ENCODE results near the gene PDCD2L. TPM values are rescaled to one million over a fixed set of nuclear protein-coding genes. Genes with fewer than 3 reads are reported as not detected.

PDCD2L gene
- total RNA-seq, 1 experiment from 2014 or later, result 33.2 TPM

DNA sequence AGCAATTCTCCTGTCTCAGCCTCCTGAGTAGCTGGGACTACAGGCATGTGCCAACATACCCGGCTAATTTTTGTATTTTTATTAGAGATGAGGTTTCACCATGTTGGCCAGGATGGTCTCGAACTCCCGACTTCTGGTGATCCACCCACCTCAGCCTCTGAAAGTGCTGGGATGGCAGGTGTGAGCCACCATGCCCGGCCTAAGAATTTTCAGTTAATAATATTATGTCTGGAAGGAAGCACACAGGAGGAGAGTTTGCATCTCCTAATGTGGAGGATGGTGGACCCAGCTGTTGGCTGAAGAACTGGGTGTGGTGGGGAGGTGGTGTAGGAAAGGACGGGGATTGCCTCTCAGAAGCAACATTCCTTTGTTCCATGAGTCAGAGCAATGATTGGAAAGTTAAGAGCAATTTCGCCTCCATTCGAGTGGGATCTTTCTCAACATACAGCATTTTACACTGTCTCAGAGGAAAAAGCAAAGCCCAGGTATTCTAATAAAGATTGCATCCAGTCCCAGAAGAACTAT, 11.9 kb downstream of the PDCD2L start:
- H3K27me3 ChIP-seq (replicated peaks; ENCODE audit: control insufficient read depth, insufficient read depth, low read length), result no peaks in the 10 kb centered on the region
- no peaks in the 10 kb centered on the region for H3K4me1 Mint-ChIP-seq (ENCODE audit: low read depth, unreplicated experiment)
- DNase-seq, result no peak
- no peak overlapping the region for H3K4me3 ChIP-seq (ENCODE audit: low read depth, low read length)
- TF ChIP-seq, protein P1, sequence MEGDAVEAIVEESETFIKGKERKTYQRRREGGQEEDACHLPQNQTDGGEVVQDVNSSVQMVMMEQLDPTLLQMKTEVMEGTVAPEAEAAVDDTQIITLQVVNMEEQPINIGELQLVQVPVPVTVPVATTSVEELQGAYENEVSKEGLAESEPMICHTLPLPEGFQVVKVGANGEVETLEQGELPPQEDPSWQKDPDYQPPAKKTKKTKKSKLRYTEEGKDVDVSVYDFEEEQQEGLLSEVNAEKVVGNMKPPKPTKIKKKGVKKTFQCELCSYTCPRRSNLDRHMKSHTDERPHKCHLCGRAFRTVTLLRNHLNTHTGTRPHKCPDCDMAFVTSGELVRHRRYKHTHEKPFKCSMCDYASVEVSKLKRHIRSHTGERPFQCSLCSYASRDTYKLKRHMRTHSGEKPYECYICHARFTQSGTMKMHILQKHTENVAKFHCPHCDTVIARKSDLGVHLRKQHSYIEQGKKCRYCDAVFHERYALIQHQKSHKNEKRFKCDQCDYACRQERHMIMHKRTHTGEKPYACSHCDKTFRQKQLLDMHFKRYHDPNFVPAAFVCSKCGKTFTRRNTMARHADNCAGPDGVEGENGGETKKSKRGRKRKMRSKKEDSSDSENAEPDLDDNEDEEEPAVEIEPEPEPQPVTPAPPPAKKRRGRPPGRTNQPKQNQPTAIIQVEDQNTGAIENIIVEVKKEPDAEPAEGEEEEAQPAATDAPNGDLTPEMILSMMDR (IDR thresholded peaks at IDR 0.05; ENCODE audit: insufficient read depth in 1 of 2, low read depth in 1 of 2, low read length in 1 of 2, severe bottlenecking in 1 of 2, unreplicated experiment in 1 of 2), result no peak
- H3K9me3 Mint-ChIP-seq (ENCODE audit: unreplicated experiment), result no peaks in the 10 kb centered on the region
- H3K4me3 Mint-ChIP-seq (ENCODE audit: unreplicated experiment), result no peak overlapping the region
- ChIA-PET CTCF (no interaction called here), POLR2A (no interaction called here)
- no peaks in the 10 kb centered on the region for H3K4me1 ChIP-seq
- intact Hi-C loops (cut with micrococcal nuclease; ENCODE audit: unreplicated experiment), result no loop called here
- no peaks in the 10 kb centered on the region for H3K9me3 ChIP-seq
- peaks cover 4% of the 10 kb centered on the region; the same call in 1 of the 2 replicates for H3K36me3 ChIP-seq (ENCODE audit: control insufficient read depth, insufficient read depth, low read length)
- no peak overlapping the region for H3K27ac Mint-ChIP-seq (ENCODE audit: unreplicated experiment)
- no peaks in the 10 kb centered on the region for H3K27me3 Mint-ChIP-seq (ENCODE audit: insufficient read depth, unreplicated experiment)
- H3K36me3 Mint-ChIP-seq (ENCODE audit: insufficient read depth, unreplicated experiment), result peaks cover 86% of the 10 kb centered on the region
- BruUV-seq (replicated peaks), result no TSS peak

- Histone ChIP-seq H3K27me3 (replicated peaks; ENCODE audit: control insufficient read depth, insufficient read depth, low read length) (no peaks in the 10 kb centered on the region), H3K4me3 (ENCODE audit: low read depth, low read length) (no peak overlapping the region), H3K9me3 (no peaks in the 10 kb centered on the region), H3K4me1 (no peaks in the 10 kb centered on the region), H3K36me3 (ENCODE audit: control insufficient read depth, insufficient read depth, low read length) (peaks cover 3% of the 10 kb centered on the region)
- no peak overlapping the region for H3K4me3 Mint-ChIP-seq (ENCODE audit: unreplicated experiment)
- POLR2A ChIA-PET, result no interaction called here
- H3K9me3 Mint-ChIP-seq (ENCODE audit: unreplicated experiment), result no peaks in the 10 kb centered on the region
- no peak overlapping the region for H3K27ac Mint-ChIP-seq (ENCODE audit: unreplicated experiment)
- no peaks in the 10 kb centered on the region for H3K4me1 Mint-ChIP-seq (ENCODE audit: low read depth, unreplicated experiment)
- TF ChIP-seq, protein P1 (IDR thresholded peaks at IDR 0.05; ENCODE audit: insufficient read depth in 1 of 2, low read depth in 1 of 2, low read length in 1 of 2, severe bottlenecking in 1 of 2, unreplicated experiment in 1 of 2), result no peak
- CTCF ChIA-PET, result no interaction called here
- peaks cover 82% of the 10 kb centered on the region for H3K36me3 Mint-ChIP-seq (ENCODE audit: insufficient read depth, unreplicated experiment)
- intact Hi-C loops (cut with micrococcal nuclease; ENCODE audit: unreplicated experiment), result no loop called here
- DNase-seq, result no peak
- no TSS peak for BruUV-seq (replicated peaks)
- no peaks in the 10 kb centered on the region for H3K27me3 Mint-ChIP-seq (ENCODE audit: insufficient read depth, unreplicated experiment)
Observed at GRCh38 chr19:34418300-34418699, 14.1 kb downstream of the PDCD2L start.

DNA sequence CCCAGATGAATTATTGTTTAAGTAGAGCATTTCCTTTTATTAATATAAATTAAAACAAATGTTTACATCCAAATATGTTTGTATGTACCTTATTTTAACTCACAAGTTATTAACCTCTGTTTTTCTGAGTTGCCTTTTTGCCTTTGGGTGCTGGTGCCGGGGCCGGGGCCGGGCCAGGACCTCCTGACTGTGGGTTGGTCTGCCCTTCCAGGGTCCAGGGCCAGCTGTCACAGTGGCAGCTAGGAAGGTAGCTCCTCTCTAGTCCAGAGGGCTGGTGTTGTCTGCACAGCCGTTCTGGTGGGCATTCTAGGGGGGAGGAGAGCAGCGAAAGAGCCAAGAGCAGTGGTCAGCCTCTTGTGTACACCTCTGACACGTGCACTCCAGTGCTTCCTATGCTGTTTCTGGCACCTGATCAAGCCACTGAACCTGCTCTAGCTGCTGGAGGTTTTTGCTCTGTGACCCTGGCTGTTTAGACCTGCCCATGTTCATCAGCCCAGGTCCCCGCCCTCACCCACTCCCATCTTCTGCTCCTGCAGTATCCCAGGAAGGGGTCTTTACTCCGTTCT, 22.0 kb downstream of the PDCD2L start:
- no peaks in the 10 kb centered on the region for H3K27me3 Mint-ChIP-seq (ENCODE audit: insufficient read depth, unreplicated experiment)
- no peaks in the 10 kb centered on the region for H3K9me3 ChIP-seq
- intact Hi-C loops (cut with micrococcal nuclease; ENCODE audit: unreplicated experiment), result no loop called here
- H3K4me3 ChIP-seq (ENCODE audit: low read depth, low read length), result no peak overlapping the region
- ChIA-PET POLR2A (no interaction called here), CTCF (no interaction called here)
- H3K9me3 Mint-ChIP-seq (ENCODE audit: unreplicated experiment), result no peaks in the 10 kb centered on the region
- TF ChIP-seq, protein P1 (IDR thresholded peaks at IDR 0.05; ENCODE audit: insufficient read depth in 1 of 2, low read depth in 1 of 2, low read length in 1 of 2, severe bottlenecking in 1 of 2, unreplicated experiment in 1 of 2), result no peak
- H3K4me1 ChIP-seq, result peaks cover 13% of the 10 kb centered on the region
- no peak overlapping the region for H3K4me3 Mint-ChIP-seq (ENCODE audit: unreplicated experiment)
- H3K36me3 Mint-ChIP-seq (ENCODE audit: insufficient read depth, unreplicated experiment), result peaks cover 45% of the 10 kb centered on the region
- H3K36me3 ChIP-seq (ENCODE audit: control insufficient read depth, insufficient read depth, low read length), result peaks cover 2% of the 10 kb centered on the region; the same call in 1 of the 2 replicates
- peaks cover 10% of the 10 kb centered on the region for H3K4me1 Mint-ChIP-seq (ENCODE audit: low read depth, unreplicated experiment)
- no peaks in the 10 kb centered on the region for H3K27me3 ChIP-seq (replicated peaks; ENCODE audit: control insufficient read depth, insufficient read depth, low read length)
- no TSS peak for BruUV-seq (replicated peaks)
- DNase-seq, result no peak
- no peak overlapping the region for H3K27ac Mint-ChIP-seq (ENCODE audit: unreplicated experiment)
